HFF-Myc (cell line): ENCODE data around the gene TP63.

ENCODE experiments used
- DNase-seq: peaks from one replicate; pipeline ENCODE4 v3.0.0-alpha.2; 2011; ENCODE audit warnings: low read depth; ENCODE audit errors: extremely low read depth
- H3K4me3 ChIP-seq: replicated peaks from 2 replicates; pipeline ENCODE4 v1.5.1; 2011; ENCODE audit warnings: low read depth, mild to moderate bottlenecking, control low read depth, low read length
- TF ChIP-seq, protein P1 (sequence below): IDR thresholded peaks from 2 replicates; pipeline ENCODE4 v1.5.1; 2012; ENCODE audit warnings: mild to moderate bottlenecking, low read depth, low read length, control low read depth; ENCODE audit errors: missing control alignments

Gene TP63

DNA sequence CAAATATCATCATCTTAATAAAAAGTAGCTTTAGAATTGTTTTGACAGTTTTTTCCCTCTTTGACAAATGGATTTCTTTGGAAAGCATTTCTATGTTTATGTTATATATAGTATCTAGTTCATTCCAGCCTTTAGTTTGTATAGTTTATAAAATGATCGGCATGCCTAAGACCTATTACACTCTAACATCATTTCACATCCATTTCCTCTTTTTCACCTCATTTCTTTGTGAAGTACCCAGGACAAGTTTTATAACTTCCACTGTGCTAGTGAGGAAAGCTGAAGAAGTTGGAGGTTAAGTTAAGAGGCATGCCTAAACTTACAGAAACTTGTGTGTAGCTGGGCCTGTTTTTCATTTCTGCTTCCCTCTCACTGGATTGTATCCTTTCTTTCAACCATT lies 178.4 kb downstream of the TP63 start:
- DNase-seq, result no peak
- TF ChIP-seq, protein P1, sequence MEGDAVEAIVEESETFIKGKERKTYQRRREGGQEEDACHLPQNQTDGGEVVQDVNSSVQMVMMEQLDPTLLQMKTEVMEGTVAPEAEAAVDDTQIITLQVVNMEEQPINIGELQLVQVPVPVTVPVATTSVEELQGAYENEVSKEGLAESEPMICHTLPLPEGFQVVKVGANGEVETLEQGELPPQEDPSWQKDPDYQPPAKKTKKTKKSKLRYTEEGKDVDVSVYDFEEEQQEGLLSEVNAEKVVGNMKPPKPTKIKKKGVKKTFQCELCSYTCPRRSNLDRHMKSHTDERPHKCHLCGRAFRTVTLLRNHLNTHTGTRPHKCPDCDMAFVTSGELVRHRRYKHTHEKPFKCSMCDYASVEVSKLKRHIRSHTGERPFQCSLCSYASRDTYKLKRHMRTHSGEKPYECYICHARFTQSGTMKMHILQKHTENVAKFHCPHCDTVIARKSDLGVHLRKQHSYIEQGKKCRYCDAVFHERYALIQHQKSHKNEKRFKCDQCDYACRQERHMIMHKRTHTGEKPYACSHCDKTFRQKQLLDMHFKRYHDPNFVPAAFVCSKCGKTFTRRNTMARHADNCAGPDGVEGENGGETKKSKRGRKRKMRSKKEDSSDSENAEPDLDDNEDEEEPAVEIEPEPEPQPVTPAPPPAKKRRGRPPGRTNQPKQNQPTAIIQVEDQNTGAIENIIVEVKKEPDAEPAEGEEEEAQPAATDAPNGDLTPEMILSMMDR, result no peak
- H3K4me3 ChIP-seq, result no peak overlapping the region

- H3K4me3 ChIP-seq, result no peak overlapping the region
- no peak for DNase-seq
- TF ChIP-seq, protein P1, result no peak
Observed at GRCh38 chr3:189812806-189813465, 181.7 kb downstream of the TP63 start.

GRCh38 chr3:189813647-189814240 lies 182.6 kb downstream of the TP63 start:
- no peak for DNase-seq
- TF ChIP-seq, protein P1, result no peak
- no peak overlapping the region for H3K4me3 ChIP-seq

DNA sequence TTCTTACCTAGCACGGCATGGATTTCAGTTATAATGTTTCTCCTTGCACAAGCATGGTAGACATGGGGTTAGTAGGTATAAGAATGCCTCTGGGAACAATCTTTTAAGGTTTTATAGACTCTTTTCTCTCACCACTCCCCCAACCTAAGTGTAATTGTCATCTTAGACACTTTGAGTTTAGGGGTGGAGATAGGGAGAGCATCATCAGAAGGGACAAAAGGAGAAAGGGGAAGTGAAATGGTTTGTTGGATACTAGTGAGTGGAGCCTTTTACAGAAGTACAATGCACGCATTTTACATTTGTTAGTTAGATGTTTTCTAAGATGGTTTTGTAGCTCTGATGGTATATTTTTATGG lies 189.2 kb downstream of the TP63 start:
- DNase-seq, result no peak
- TF ChIP-seq, protein P1, result no peak

GRCh38 chr3:189821262-189821661 lies 190.1 kb downstream of the TP63 start:
- no peak overlapping the region for H3K4me3 ChIP-seq
- no peak for DNase-seq
- TF ChIP-seq, protein P1, result no peak

More for the DNA sequence above, 189.2 kb downstream of the TP63 start:
- no peak overlapping the region for H3K4me3 ChIP-seq

GRCh38 chr3:189822726-189823125 lies 191.5 kb downstream of the TP63 start:
- H3K4me3 ChIP-seq, result no peak overlapping the region
- TF ChIP-seq, protein P1, result no peak
- no peak for DNase-seq
